Astrocyte (in vitro differentiated cells and primary cell): ENCODE data around the gene NPTN.

ENCODE experiments used
- EZH2 ChIP-seq: IDR thresholded peaks from 2 replicates; pipeline ENCODE4 v1.6.1; 2012; ENCODE audit warnings: mild to moderate bottlenecking, low read length, inconsistent platforms; ENCODE audit not compliant: insufficient read depth
- TF ChIP-seq, protein P1 (sequence below): IDR thresholded peaks from 2 replicates; pipeline ENCODE4 v1.5.1; 2011; ENCODE audit warnings: low read depth, mild to moderate bottlenecking, inconsistent platforms, low read length, moderate library complexity; ENCODE audit not compliant: insufficient read depth

DNA sequence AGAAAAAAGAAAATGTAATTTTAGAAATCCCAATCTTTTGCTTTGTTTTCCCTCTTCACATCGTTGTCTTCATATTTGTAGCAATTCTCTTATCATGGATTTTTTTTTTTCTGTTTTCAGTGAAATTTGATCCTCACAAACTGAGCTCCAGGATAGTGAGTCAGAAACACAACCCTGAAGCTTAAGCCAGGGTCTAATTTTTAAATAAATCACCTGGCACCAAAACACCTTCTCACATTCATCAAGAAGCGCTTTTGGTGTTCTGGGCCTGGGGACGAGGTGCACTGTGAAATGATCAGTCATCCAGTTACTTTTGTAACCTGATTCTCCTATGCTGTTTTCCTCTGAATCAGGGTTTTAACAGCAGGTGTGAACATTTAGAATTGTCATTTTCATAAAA, 102.5 kb downstream of the NPTN start:
- TF ChIP-seq, protein P1, sequence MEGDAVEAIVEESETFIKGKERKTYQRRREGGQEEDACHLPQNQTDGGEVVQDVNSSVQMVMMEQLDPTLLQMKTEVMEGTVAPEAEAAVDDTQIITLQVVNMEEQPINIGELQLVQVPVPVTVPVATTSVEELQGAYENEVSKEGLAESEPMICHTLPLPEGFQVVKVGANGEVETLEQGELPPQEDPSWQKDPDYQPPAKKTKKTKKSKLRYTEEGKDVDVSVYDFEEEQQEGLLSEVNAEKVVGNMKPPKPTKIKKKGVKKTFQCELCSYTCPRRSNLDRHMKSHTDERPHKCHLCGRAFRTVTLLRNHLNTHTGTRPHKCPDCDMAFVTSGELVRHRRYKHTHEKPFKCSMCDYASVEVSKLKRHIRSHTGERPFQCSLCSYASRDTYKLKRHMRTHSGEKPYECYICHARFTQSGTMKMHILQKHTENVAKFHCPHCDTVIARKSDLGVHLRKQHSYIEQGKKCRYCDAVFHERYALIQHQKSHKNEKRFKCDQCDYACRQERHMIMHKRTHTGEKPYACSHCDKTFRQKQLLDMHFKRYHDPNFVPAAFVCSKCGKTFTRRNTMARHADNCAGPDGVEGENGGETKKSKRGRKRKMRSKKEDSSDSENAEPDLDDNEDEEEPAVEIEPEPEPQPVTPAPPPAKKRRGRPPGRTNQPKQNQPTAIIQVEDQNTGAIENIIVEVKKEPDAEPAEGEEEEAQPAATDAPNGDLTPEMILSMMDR = no peak
- TF ChIP-seq EZH2 = no peak
